ENCODE data around the gene LURAP1L.

DNA sequence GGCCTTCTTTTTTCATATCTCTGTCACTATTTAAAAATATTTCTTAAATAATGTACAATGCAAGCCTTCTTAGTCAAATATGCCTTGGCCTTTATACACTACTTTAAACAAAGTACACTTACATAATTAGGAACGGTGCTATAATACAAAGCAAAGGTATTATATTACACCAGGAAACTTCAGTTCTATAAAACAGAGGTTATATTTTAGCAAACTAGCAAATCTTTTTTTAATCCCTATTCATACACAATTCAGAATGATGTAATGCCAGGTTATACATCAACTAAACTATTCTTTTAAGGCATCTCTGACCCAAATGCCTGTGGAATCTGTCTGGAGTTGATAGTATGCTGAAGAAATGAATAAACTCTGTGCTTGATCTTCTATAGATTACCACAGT, 10.7 kb upstream of the LURAP1L start:
- TF ChIP-seq, protein P1, sequence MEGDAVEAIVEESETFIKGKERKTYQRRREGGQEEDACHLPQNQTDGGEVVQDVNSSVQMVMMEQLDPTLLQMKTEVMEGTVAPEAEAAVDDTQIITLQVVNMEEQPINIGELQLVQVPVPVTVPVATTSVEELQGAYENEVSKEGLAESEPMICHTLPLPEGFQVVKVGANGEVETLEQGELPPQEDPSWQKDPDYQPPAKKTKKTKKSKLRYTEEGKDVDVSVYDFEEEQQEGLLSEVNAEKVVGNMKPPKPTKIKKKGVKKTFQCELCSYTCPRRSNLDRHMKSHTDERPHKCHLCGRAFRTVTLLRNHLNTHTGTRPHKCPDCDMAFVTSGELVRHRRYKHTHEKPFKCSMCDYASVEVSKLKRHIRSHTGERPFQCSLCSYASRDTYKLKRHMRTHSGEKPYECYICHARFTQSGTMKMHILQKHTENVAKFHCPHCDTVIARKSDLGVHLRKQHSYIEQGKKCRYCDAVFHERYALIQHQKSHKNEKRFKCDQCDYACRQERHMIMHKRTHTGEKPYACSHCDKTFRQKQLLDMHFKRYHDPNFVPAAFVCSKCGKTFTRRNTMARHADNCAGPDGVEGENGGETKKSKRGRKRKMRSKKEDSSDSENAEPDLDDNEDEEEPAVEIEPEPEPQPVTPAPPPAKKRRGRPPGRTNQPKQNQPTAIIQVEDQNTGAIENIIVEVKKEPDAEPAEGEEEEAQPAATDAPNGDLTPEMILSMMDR (IDR thresholded peaks at IDR 0.05), result no peak
- no peak for TF ChIP-seq POLR2A (IDR thresholded peaks at IDR 0.05)

All from heart left ventricle (tissue), 13 donors.